B cell (primary cell): ENCODE measurements around the gene PRKAA2.

Experiments used
- EZH2 ChIP-seq: IDR thresholded peaks from 2 replicates; pipeline ENCODE4 v1.6.1; 2012; ENCODE audit warnings: borderline replicate concordance, low read depth, mild to moderate bottlenecking, moderate library complexity, low read length; ENCODE audit not compliant: insufficient read depth, poor library complexity, severe bottlenecking
- TF ChIP-seq, protein P1 (sequence below): fragments of 200-600 bp; IDR thresholded peaks from one replicate; pipeline ENCODE4 v1.8.0; 2022; ENCODE audit warnings: antibody characterized with exemption, mild to moderate bottlenecking

DNA sequence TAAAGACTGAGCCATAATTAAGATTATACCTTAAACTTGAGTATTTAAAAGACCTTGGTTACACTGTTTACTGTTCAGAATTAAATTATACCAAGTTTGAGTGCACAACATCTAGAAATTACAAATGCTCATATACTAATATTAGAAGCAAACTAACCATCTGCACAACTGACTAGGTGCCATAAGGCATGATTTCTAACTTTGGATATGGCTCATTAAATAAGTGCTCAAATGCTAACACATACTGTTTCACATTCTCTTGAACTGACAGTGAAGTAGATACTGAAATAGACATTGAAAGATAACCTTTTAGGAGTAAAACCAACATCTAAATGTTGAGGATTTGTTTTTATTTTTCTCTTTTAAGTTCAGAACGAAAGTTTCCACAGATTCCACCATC, 74.1 kb downstream of the PRKAA2 start:
- TF ChIP-seq, protein P1, sequence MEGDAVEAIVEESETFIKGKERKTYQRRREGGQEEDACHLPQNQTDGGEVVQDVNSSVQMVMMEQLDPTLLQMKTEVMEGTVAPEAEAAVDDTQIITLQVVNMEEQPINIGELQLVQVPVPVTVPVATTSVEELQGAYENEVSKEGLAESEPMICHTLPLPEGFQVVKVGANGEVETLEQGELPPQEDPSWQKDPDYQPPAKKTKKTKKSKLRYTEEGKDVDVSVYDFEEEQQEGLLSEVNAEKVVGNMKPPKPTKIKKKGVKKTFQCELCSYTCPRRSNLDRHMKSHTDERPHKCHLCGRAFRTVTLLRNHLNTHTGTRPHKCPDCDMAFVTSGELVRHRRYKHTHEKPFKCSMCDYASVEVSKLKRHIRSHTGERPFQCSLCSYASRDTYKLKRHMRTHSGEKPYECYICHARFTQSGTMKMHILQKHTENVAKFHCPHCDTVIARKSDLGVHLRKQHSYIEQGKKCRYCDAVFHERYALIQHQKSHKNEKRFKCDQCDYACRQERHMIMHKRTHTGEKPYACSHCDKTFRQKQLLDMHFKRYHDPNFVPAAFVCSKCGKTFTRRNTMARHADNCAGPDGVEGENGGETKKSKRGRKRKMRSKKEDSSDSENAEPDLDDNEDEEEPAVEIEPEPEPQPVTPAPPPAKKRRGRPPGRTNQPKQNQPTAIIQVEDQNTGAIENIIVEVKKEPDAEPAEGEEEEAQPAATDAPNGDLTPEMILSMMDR: no peak
- TF ChIP-seq EZH2: no peak
